HepG2 (cell line): Measurements from ENCODE around the gene TM4SF1. TPM values are rescaled to one million over a fixed set of nuclear protein-coding genes. Genes with fewer than 3 reads are reported as not detected.

Experiments used
- CCDC6 ChIP-seq: sonication (generic); formaldehyde crosslinking; IDR thresholded peaks from 2 replicates; pipeline ENCODE4 v1.8.1; 2022; ENCODE audit warnings: mild to moderate bottlenecking, missing genetic modification reagents, moderate library complexity
- CEBPB ChIP-seq: IDR thresholded peaks from 2 replicates; pipeline ENCODE4 v1.6.1; 2011; ENCODE audit warnings: low read depth, low read length, improper control_type of control experiment, borderline replicate concordance
- HNF1A ChIP-seq, 2 experiments: sonication (generic) in 1 of 2; formaldehyde crosslinking in 1 of 2; IDR thresholded peaks; 2 replicates each; pipeline versions ENCODE4 v1.4.0 to v1.6.1; 2016 to 2020; ENCODE audit warnings: borderline replicate concordance in 1 of 2, low read depth in 1 of 2, mild to moderate bottlenecking in 1 of 2, missing genetic modification reagents in 1 of 2
- HOXA3 ChIP-seq: sonication (generic); formaldehyde crosslinking; IDR thresholded peaks from 2 replicates; pipeline ENCODE4 v1.5.0; 2020; ENCODE audit warnings: missing genetic modification reagents
- SOX6 ChIP-seq, 2 experiments: fragments of 450-650 bp in 1 of 2; sonication (generic) in 1 of 2; formaldehyde crosslinking in 1 of 2; IDR thresholded peaks; 2 replicates each; pipeline versions ENCODE4 v1.4.0 to v1.6.1; 2017 to 2020; ENCODE audit warnings: antibody characterized with exemption in 1 of 2, mild to moderate bottlenecking in 1 of 2, missing genetic modification reagents in 1 of 2
- THAP9 ChIP-seq: sonication (generic); formaldehyde crosslinking; IDR thresholded peaks from 2 replicates; pipeline ENCODE4; 2020; ENCODE audit warnings: missing genetic modification reagents, mild to moderate bottlenecking, borderline replicate concordance
- ZIK1 ChIP-seq: sonication (generic); formaldehyde crosslinking; IDR thresholded peaks from 2 replicates; pipeline ENCODE4 v1.5.0; 2020; ENCODE audit warnings: mild to moderate bottlenecking, low read depth, missing genetic modification reagents, borderline replicate concordance
- ZNF317 ChIP-seq: sonication (generic); formaldehyde crosslinking; IDR thresholded peaks from 2 replicates; pipeline ENCODE4 v1.5.0; 2020; ENCODE audit warnings: mild to moderate bottlenecking, missing genetic modification reagents
- ZNF562 ChIP-seq: sonication (generic); formaldehyde crosslinking; IDR thresholded peaks from 2 replicates; pipeline ENCODE4 v1.8.0; 2022; ENCODE audit warnings: missing genetic modification reagents, borderline replicate concordance
- ZNF891 ChIP-seq: sonication (generic); formaldehyde crosslinking; IDR thresholded peaks from 2 replicates; pipeline ENCODE4 v1.5.0; 2020; ENCODE audit warnings: mild to moderate bottlenecking, missing genetic modification reagents
- polyA plus RNA-seq, 8 experiments: library from polyadenylated mRNA; depleted of rRNA in 3 of 8; stranded (reverse) in 7 of 8; unstranded in 1 of 8; fragments of >200 nt; fragmentation: Illumina TruSeq in 4 of 8; extraction: Trizol in 4 of 8; gene quantifications; 2 replicates each; pipeline versions ENCODE4 v1.2.1 to v1.2.3, GENCODE V29; 2011 to 2016; ENCODE audit warnings: low read depth in 4 of 8, missing spikeins in 1 of 8, mixed read lengths in 1 of 8; ENCODE audit not compliant: insufficient read depth in 1 of 8
- total RNA-seq, 5 experiments: library from RNA; depleted of rRNA; stranded (reverse); fragments of >200 nt; fragmentation: Illumina TruSeq; extraction: Trizol; gene quantifications; 2 replicates each; pipeline ENCODE4 v1.2.3, GENCODE V29; 2016; ENCODE audit warnings: low read depth in 1 of 5
- TF ChIP-seq, protein P1 (sequence below): sonication (generic); formaldehyde crosslinking; IDR thresholded peaks from 2 replicates; pipeline ENCODE4 v1.4.0; 2020; ENCODE audit warnings: missing genetic modification reagents, borderline replicate concordance
- TF ChIP-seq, protein P2 (sequence below): sonication (generic); formaldehyde crosslinking; IDR thresholded peaks from 2 replicates; pipeline ENCODE4 v1.4.0; 2020; ENCODE audit warnings: missing genetic modification reagents, low read depth, mild to moderate bottlenecking, borderline replicate concordance
- TF ChIP-seq, protein P3 (sequence below): sonication (generic); formaldehyde crosslinking; IDR thresholded peaks from 2 replicates; pipeline ENCODE4 v1.5.0; 2020; ENCODE audit warnings: missing genetic modification reagents

Gene TM4SF1
- total and polyA plus RNA-seq, 2 of the 13 experiments (the other 11 are each of a cell fraction or from before 2014, with no cell fraction given), result 431 to 1,359 TPM

DNA sequence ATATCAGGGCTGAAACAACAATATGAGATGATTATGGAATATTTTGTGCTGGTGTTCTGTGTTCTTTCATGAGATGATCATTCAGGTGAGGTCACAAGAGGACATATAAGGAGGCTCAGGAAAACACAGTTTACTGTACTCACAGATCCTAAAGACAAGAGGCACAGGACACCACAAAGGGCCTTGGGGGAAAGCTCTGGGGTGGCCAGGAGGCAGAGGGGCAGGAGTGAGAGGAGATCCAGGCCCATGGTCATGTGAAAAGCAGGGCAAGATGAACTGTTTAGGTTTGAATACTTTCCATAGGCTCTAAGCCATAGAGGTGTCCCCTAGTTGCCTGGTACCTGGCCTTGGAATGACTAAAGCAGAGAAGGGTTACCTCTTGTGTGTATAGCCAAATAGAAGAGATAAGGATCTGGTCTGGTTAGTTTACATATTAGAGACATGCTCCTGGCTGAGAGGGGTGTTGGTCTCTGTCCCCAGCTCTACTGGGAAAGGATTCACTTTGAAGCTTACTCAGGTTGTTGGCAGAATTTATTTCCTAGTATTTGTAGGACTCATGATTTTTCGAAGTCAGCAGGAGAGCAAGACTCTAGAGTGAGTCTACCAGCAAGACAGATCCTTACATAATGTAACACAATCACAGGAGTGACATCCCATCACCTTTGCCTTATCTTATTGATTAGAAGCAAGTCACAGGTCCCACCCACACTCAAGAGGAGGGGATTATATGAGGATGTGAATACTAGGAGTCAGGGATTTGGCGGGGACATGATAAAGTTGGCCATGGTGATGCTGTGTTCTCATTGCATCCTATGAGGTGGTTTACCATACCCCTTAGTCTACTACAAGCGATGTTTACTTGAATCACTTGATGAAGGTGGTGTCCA lies 11.3 kb upstream of the TM4SF1 start (continued):
- TF ChIP-seq, protein P1, sequence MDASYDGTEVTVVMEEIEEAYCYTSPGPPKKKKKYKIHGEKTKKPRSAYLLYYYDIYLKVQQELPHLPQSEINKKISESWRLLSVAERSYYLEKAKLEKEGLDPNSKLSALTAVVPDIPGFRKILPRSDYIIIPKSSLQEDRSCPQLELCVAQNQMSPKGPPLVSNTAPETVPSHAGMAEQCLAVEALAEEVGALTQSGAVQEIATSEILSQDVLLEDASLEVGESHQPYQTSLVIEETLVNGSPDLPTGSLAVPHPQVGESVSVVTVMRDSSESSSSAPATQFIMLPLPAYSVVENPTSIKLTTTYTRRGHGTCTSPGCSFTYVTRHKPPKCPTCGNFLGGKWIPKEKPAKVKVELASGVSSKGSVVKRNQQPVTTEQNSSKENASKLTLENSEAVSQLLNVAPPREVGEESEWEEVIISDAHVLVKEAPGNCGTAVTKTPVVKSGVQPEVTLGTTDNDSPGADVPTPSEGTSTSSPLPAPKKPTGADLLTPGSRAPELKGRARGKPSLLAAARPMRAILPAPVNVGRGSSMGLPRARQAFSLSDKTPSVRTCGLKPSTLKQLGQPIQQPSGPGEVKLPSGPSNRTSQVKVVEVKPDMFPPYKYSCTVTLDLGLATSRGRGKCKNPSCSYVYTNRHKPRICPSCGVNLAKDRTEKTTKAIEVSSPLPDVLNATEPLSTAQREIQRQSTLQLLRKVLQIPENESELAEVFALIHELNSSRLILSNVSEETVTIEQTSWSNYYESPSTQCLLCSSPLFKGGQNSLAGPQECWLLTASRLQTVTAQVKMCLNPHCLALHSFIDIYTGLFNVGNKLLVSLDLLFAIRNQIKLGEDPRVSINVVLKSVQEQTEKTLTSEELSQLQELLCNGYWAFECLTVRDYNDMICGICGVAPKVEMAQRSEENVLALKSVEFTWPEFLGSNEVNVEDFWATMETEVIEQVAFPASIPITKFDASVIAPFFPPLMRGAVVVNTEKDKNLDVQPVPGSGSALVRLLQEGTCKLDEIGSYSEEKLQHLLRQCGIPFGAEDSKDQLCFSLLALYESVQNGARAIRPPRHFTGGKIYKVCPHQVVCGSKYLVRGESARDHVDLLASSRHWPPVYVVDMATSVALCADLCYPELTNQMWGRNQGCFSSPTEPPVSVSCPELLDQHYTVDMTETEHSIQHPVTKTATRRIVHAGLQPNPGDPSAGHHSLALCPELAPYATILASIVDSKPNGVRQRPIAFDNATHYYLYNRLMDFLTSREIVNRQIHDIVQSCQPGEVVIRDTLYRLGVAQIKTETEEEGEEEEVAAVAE (CRISPR knock-in tag), result no peak
- no peak for TF ChIP-seq CEBPB
- TF ChIP-seq ZNF891, result no peak
- no peak for TF ChIP-seq CCDC6 (CRISPR knock-in tag)
- 0 out of 2 replicates have a peak, but pooled peaks have one; percentile 27 for TF ChIP-seq HOXA3
- TF ChIP-seq, protein P2, sequence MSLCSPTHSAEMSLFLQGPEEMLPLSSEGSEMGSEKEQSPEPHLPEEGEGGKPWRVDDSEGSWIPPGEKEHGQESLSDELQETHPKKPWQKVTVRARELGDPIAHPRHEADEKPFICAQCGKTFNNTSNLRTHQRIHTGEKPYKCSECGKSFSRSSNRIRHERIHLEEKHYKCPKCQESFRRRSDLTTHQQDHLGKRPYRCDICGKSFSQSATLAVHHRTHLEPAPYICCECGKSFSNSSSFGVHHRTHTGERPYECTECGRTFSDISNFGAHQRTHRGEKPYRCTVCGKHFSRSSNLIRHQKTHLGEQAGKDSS (CRISPR knock-in tag), result no peak
- TF ChIP-seq THAP9, result no peak
- TF ChIP-seq ZIK1 (CRISPR knock-in tag), result no peak
- TF ChIP-seq ZNF317 (CRISPR knock-in tag), result peak; percentile 45; the same call in 1 of the 2 replicates
- TF ChIP-seq ZNF562 (CRISPR knock-in tag), result no peak
- no peak for TF ChIP-seq SOX6 (IDR thresholded peaks at IDR 0.05)
- TF ChIP-seq SOX6 (CRISPR knock-in tag; IDR thresholded peaks at IDR 0.05), result peak; percentile 76
- TF ChIP-seq, protein P3, sequence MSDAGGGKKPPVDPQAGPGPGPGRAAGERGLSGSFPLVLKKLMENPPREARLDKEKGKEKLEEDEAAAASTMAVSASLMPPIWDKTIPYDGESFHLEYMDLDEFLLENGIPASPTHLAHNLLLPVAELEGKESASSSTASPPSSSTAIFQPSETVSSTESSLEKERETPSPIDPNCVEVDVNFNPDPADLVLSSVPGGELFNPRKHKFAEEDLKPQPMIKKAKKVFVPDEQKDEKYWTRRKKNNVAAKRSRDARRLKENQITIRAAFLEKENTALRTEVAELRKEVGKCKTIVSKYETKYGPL (CRISPR knock-in tag), result no peak
- no peak for TF ChIP-seq HNF1A (IDR thresholded peaks at IDR 0.05; ENCODE audit: low read depth)
- TF ChIP-seq HNF1A (CRISPR knock-in tag; IDR thresholded peaks at IDR 0.05; ENCODE audit: borderline replicate concordance), result no peak
